Activated T-helper 9 cell treated with anti-CD3 and anti-CD28 coated beads, Interleukin-2, amount 50 U/mL, for 16 hours (primary cell): ENCODE measurements around the gene DDRGK1.

Experiments used
- DNase-seq: peaks from one replicate; pipeline ENCODE4 v3.0.0-alpha.2; 2020; ENCODE audit warnings: low read depth

Gene DDRGK1

DNA sequence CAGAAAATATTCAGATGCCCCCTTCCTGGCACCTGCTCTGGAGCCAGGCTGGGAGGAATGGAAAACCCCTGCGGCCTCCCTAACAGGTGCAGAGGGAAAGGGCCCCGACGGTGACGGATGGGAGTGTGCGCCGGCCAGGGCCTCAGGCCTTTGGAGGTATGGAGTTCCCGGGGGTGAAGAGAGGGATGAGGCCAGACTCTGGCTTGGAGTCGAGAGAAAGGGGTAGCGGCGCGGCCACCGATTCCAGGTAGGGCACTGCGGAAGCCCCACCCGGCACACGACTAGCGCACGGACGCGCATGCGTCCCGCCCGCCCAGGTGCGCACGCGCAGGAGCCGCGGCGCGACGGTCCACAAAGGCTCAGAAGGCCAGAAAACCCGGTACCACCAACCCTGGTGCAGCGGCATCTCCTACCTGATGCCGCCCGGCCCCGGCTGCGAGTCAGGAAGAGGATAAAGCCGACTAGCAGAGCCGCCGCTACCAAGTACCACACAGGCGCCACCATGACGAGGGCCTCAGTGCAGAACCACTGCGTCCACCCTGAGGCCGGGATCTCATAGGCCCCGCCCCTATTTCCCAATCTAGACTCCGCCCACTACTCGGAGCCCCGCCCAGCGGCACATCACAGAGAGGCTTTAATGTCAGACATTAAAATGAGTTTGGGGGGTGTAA is at the start of gene DDRGK1:
TSS of gene DDRGK1 (minus strand) at position 559 of the 671 bp plus-strand sequence. CDS start at position 504, 55 bp downstream.
- peak; percentile 82 for DNase-seq

DNA sequence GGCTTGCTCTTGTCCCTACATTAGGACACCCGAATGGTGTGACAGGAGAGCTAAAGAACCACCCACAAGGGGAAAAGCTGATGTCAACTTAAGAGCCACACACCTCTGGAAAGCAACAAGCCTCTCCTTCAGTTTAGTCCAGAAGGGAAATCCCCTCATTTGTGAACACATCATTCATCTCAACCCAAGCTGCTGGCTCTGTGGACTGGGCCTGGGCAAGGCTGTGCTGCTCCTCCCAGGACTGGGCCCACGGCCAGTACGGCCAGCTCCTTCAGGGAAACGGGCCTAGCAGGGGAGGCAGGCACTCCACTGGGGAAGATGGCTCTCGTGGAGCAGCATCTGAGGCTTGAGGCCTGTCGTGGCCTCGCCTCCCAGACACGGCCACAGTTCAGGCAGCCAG is 47.3 kb upstream of the DDRGK1 start:
- DNase-seq, result no peak

DNA sequence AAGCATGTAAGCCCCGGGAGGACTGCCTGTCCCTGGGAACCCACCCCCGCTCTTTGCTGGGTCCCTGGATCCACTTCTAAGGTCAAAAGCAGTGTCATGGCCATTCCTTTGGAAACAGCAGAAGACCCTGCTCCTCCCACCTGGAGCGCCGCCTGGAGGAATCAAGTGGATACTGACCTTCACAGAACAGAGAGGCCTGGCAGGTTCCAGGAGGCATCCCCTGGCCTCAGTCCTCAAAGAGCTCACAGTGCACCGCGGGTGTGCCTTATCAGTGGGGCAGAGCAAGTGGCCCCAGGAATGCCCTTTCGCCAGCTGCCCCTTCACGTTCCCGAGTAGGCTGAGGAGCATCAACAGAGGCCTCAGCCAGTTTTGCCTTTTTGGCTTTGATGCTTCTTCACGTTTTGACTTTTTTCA is 45.6 kb upstream of the DDRGK1 start:
- no peak for DNase-seq

DNA sequence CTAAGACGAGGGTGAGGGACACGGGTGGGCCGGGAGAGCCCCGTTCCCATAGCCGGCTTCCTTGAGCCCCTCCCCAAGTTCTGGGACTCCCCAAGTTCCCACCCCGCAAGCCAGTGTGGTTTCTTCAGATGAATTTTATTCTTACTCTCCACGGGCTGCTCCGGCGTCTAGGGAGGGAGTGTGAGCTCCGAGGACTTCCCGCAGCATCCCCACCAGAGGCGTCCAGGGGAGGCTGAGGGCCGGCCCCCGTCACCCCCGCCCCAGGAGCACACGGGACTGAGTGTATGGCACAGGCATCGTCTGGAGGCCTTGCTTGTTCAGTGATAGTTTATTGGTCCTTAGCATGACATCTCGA is 44.5 kb upstream of the DDRGK1 start:
- DNase-seq, result no peak

DNA sequence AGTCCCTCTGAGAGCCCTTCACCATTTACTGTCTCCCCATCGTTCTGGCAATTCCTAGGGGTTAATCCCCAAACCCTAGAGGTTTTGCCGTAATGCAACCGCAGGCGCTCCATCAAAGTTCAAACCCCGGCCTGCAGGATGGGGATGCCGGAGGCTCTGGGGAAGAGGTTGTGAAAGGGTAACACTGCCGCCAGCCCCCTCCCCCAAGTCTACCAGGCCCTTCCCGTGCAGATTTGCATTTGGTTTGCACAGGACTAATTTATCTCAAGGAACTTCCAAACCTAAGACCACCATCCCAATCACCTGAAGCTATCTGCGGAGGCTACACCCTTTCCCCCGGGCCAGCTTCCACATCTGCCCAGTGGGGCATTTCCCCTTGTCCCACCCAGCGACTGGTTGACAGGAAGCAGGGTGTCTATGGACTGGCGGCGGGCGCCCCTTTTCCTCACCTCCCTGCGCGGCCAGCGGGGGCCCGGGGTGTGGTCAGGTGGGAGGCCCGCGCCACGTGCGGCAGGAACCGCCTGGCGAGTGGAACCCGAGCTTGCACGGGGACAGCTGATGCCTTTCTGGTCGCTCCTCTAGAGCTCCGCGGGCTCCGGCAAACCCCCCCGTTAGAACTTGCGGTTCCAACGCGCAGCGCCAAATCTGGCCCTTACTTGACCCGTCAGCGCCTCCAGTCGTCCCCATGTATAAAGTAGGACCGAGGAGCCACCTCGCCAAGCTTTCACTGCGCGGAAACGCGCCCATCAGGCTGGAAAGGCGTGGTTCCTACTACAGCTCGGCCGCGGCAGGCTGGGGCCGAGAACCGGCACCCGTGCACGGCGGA is 43.9 kb upstream of the DDRGK1 start:
- no peak for DNase-seq

DNA sequence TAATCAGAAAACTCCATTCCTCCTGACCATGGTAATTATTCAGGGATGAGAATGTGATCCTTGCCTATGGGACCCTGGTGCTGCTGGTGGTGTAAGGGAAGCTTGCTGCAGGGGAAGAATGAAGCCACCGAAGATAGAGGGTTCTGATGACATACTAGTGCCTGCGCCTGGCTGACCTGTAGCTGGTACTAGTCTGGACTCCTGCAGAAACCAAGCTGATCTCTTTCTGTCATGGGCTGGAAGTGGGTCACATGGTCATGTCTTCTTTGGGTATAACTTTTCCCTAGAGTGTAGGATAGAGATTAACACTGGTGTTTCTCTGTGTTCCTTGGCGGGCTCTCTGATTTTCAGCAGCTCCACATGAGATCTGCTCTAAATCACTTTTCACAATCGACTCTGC is 43.2 kb upstream of the DDRGK1 start:
- DNase-seq, result no peak

DNA sequence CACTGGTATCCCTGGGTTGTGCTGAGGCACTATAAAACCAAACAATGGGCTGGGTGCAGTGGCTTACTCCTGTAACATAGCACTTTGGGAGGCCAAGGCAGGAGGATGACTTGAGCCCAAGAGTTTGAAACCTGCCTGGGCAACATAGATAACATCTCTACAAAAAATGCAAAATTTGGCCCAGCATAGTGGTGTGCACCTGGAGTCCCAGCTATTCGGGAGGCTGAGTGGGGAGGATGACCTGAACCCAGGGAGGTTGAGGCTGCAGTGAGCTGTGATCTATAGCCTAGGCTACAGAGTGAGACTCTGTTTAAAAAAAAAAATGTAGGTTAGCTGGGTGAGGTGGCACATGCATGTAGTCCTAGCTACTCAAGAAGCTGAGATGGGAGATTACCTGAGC is 42.2 kb upstream of the DDRGK1 start:
- no peak for DNase-seq

DNA sequence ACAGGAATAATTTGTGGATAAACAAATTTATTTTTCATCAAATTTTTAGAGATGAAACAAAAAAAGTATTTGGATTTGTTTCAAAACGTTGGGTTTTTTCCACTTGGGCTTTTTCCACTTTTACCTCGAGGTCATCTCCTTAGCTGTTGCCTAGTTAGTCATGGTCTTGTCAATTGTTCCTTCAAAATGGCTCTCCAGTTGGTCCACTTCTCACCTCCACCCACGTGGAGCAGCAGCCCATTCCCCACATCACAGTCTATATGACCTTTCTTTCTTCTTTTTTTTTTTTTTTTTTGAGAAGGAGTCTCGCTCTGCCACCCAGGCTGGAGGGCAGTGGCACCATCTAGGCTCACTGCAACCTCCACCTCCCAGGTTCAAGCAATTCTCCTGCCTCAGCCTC is 41.2 kb upstream of the DDRGK1 start:
- no peak for DNase-seq

DNA sequence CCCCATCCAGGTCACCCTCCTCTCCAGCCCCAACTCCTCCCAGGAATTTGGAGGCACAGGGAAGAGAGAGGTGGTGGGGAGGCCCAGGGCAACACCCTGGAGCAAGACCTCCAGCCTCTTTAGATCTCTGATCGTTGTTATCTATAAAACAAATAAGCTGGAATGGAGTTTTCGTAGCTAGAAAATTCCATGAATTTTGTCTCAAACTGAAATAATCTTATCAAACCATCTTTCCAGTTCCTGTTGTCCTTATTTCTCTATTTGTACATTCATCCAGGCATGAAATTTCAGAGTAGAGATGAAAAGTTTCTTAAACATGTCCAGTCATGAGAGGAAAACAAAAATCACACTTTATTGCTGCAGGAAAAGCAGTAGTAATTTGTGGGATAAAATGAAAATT is 40.7 kb upstream of the DDRGK1 start:
- no peak for DNase-seq

DNA sequence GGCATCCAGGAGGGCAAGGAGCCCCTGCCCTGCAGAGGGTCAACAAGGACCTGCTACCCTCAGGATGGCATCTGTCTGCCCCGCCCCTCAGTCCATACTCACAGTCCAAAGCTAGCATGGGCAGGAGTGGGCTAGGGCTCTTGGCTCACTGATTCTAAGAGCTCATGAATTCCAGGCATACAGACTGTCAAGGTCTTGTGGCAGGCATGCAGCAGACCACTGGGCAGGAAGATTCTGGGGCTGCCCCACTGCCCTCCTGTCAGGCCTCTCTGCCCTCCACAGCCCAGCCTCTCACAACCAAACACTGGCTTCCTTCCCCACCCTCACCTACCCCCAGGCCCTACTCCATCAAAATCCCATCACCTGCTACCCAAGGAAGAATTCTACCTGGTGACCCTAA is 40.1 kb upstream of the DDRGK1 start:
- no peak for DNase-seq

DNA sequence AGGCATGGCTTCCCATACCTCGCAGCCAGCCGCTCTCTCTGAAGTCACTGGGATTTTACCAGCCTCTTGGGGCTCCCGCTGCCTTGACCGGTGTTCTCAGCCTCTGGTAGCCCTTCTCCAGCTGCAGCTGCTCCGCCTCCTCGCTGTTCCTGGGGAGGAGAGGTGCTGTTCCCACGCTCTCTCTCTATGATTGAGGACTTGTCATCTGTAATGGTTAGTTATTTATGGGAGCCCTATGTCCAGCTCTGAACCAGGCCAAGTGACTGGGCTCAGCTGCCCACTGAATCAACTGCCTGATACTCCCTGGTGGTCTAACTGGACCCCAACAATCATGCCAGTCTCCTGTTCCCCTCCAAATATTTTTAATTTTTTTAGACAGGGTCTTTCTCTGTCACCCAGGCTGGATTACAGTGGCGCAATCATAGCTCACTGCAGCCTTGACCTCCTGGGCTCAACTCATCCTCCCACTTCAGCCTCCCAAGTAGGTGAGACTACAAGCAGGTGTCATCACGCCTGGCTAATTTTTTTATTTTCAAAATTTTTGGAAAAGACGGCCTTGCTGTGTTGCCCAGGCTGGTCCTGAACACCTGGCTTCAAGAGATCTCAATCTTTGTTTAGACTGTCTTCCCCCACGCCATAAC is 39.4 kb upstream of the DDRGK1 start:
- no peak for DNase-seq

DNA sequence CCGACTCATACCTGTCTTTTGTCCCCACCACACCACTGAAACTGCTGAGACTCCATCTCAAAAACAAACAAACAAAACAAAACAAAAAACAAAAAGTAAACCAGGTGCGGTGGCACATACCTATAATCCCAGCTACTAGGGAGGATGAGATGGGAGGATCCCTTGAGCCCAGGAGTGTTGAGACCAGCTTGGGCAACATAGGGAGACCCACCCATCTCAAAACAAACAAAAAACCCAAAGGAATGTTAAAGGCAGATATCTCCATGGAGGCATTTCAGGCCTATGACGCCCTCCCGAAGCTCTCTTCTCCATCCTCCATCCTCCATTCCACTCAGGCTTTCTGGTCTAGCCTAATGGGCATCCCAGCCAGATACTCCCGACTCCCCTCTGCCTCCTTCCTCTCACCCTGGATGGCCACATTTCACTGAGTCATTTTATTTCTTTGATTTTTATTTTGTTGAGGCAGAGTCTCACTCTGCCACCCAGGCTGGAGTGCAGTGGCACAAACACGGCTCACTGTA is 37.8 kb upstream of the DDRGK1 start:
- DNase-seq, result no peak

DNA sequence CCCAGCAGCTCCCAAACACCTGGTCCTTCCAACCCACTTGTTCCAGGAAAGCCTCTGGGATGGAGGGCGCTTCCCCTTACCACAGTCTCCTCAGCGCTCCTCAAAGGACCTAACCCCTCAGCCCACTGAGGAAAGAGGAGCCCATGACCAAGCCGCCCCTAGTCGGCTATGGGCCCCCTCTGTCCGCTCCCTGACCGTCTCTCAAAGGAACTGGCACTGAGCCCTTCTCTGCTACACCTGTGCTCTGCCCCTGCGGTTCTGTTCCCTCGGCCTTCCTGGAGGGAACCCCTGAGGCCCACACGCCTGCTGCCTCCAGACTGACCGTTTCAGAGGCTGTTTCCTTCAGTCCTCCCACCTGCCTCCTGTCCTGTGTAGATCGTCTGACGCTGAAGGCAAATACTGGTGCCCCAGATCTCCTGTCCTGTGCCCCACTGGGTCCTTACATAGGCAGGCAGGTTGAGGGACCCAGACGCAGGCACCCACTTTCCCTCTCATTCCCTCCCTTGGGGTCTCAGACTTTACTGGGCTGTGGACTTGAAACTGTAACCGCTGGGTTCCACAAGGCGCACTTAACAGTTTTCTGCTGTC is 36.4 kb upstream of the DDRGK1 start:
- no peak for DNase-seq

DNA sequence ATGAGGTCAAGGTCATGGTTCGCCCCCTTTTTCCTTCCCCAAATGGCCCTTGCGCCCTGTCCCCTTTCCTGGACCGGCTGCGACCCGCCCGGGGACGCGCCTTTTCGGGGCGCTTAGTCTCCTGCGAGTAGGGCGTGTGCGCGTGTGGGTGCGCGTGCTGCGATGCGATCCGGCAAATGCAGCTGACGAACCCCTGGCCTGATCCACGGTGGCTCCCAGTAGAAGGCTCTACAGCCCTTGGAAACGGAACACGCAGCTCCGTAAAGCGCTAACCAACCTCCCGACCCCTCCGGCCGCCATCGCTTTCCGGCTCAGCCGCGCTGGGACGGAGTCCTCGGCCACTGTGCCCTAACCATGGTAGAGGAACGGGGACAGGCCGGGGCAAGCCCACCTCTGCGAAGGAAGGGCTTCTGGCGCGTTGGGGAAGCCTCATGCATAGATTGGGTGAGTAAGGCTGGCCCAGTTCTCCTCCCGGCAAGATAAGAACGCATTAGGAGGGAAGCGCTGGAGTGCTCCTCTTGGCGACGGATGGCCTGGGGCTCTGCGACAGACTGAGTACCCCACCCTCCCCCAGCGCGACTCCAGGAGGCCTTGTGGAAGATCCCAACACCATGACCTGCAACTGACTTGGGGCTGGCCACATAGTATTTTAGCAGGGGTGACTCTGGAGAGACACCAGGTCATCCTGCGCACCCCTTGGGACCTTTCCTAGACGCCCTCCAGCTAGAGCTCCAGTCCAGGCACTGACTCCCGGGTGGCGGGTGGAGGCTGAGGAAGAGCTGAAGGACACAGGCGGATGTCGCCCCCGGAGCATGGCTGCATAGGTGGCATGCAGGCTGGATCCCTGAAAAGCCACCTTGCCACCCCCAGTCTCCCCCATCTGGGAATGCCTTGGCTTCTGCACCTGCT is 35.6 kb upstream of the DDRGK1 start:
- DNase-seq, result no peak

DNA sequence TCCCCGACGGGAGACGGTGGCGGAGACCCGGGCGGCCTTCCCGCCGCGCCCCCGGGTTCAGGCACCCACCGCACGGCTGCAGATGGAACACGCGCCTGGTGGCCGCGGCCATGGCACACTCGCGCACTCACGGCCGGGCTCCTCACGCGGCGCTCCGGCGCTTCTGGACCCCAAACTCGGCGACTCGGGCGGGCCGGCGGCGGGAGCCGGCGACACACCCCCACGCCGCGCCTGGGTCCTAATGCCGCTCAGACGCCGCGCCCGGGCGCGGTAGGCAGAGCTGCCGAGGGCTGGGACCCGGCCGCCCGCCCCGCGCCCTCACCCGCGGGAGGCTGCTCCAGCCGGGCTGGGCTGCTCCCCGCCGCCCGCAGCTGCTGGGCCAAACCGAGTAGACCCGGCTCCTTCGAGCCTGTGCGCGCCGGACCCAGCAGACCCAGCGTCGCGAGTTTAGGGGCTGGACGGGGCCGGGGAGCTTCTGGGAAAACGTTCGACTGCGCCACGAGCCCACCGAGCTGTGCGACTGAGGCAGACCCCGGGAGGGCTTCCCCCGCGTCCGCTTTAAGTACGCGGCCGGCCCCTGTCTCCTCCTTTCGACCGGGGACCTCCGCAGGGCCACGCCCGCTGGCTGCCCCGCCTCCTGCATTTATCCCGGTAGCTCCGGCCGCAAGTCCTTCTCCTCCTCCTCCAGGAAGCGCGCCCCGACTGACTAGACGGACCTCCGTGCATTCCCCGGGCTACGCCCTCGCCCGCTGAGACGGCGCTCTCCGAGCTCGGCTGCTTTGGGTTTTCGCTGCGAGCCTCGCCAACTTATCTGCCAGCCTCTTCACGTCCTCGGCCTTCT is 34.8 kb upstream of the DDRGK1 start, which contains the start of gene SLC4A11:
TSS of gene SLC4A11 (minus strand) at position 165 of the 841 bp plus-strand sequence. CDS start at position 112, 53 bp downstream.
- DNase-seq, result no peak

DNA sequence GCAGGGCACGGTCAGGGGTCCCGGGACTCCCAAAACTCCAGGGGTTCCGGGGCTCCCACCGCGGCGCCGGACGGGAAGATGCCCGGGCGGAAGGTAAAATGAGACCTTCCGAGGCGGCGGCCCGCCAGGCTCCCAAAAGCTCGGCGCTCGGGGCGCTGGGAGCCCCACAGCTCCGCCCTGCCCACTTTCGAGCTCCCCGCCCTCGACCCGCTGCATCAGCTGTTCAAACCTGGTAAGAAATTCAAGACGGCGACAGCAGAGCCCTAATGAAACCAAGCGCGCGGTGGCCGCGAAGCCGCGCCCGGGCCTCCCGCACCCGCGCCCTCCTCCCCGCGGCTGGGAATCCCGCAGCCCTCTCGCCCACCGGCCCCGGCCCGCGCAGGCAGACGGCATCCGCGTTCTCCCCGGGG is 34.1 kb upstream of the DDRGK1 start:
- DNase-seq, result peak; percentile 19

DNA sequence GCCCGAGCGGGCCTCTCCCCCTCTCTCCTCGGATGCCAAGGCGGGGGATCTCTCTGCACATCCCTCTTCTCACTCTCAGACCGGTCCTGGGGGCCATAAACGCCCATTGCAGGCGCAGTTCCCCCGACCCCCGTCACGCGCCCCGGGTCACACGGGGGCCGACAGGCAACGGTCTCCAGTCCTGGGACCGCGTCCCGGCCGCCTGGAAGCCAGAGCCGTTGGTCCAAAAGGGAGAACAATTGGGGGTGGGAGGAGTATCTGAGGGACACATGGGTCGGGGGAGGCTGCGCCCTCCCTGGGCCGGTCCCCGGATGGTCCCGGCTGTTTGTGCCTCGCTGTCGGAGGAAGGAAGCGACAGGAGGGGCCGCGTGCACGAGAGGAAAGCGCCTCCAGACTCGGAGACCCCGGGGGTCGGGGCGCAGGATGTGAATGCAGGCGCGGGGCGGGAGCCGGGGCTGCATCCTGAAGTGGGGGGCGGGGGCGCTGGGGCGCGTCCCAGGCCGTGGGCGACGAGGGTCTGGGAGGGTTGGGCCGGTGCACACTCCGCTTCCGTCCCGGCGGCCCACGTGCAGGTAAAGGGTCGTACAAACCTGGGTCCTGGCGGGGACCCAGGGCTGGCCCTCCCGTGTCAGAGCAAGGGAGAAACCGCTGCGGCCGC is 33.6 kb upstream of the DDRGK1 start:
- DNase-seq, result no peak

DNA sequence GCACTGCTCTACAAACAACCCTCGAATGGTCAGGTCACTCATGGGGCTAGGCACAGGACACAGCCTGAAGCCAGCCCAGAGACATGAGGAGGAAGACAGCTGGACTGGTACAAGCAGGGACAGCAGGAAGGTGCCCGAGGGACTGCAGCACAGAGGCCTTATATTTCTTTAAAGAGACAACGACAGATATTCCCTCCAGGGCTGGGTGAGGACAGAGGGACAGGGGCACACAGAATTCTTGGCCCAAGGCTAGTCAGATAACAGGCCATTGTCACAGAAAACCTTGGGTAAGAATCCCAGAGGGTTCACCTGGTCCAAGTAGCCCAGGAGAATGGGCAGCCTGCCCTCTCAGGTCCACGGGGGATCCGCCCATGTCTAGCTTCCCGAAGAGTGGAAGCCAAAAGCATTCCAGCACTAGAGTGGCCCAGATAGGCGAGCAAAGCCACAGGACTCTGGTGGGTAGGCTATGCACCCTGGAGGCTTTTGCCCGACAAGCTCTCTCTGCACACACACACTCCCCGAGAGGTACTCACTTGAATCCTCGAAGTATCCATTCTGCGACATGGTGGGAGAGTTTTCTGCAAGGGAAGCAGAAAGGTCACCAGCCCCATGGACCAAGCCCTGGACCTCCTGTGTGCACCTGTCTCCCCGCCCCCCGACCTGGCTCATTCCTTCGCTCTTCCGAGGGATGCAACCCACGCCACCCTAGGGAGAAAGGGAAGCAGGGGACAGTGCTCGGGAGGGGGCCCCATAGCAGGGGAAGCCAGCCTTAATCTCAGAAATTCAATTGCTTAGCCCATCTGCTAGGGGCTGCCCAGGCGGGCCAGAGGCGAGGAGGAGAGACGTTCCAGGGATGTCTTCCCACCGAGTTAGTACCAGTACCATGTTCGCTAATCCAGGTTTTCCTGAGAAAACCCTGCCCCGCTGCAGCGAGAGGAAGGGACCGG is 32.8 kb upstream of the DDRGK1 start:
- DNase-seq, result no peak
